Activated T-cell treated with anti-CD3 and anti-CD28 coated beads for 48 hours (primary cell): ENCODE measurements around the gene CCDC85C.

ENCODE experiments used
- DNase-seq: peaks from one replicate; pipeline ENCODE4 v3.0.0-alpha.2; 2020; ENCODE audit warnings: low read depth

CCDC85C gene

DNA sequence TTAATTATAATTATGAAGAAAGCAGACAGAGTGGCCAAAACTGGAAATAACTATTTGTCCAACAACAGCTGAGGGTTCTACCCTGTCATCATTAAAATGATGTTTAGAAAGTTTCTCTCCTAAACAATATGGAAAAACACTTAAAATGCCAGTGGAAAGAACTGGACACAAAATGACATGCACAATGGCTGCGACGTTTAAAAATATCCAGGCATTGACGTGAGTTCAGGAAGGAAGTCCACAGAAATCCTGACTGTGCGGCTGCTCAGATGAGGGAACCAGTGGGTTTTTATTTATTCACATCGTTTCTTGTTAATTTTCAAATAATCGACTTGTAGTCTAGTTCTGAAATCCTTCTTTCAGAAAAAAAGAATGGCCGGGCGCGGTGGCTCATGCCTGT lies 64.5 kb downstream of the CCDC85C start:
- no peak for DNase-seq

DNA sequence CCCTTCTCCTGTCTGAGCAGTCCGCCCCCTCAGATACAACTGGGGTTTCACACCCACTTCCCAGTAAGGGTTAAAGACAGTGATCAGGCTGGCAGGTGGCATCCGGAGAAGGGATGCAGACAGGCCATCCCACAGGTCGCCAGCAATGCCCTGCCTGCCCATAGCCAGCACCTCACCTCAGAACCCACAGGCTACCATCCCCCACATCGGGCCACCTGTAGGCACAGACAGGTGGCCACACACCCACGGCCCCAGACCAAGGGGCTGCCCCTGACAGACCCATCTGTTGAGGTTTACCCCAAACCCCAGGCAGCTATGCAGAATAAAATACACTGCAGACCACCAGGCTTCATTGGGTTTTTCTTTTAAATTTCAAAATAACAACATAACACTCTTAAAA lies 65.3 kb downstream of the CCDC85C start:
- DNase-seq, result no peak

DNA sequence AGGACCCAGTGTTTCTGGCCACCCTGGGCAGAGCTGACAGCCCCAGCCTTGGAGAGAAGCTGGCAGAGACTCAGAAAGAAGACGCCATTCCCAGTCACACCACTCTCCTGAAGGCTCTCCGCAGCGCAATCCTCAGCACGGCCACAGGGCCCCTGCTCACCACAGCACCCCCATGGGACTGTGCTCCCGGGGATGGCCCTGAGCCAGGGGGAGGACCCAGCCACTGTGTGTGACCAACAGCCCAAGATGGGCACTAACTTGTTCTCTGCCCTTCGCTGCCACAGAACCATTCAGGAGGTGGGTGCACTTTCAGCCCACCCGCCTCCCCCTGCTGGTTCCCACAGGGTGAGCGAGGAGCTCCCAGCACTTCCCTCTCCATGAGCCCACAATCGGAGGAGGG lies 65.7 kb downstream of the CCDC85C start:
- no peak for DNase-seq

DNA sequence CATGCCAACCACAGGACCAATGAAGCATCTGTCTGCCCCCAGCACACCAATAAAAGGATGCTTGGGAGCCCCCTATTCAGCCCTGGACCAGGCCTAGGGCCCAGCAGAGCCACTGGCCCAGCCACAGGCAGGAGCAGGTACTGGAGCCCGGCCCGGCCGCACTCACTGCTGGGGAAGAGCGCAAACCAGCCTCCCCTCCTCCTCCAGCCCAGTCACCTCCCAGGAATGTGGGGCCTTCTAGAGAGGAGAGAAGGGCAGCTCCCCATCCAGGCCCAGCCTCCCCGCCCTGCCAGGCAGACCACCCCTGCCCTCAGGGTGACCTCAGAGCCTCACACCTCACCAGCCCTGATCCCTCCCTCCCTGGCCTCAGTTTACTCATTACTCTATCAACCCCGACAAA lies 66.6 kb downstream of the CCDC85C start:
- no peak for DNase-seq

DNA sequence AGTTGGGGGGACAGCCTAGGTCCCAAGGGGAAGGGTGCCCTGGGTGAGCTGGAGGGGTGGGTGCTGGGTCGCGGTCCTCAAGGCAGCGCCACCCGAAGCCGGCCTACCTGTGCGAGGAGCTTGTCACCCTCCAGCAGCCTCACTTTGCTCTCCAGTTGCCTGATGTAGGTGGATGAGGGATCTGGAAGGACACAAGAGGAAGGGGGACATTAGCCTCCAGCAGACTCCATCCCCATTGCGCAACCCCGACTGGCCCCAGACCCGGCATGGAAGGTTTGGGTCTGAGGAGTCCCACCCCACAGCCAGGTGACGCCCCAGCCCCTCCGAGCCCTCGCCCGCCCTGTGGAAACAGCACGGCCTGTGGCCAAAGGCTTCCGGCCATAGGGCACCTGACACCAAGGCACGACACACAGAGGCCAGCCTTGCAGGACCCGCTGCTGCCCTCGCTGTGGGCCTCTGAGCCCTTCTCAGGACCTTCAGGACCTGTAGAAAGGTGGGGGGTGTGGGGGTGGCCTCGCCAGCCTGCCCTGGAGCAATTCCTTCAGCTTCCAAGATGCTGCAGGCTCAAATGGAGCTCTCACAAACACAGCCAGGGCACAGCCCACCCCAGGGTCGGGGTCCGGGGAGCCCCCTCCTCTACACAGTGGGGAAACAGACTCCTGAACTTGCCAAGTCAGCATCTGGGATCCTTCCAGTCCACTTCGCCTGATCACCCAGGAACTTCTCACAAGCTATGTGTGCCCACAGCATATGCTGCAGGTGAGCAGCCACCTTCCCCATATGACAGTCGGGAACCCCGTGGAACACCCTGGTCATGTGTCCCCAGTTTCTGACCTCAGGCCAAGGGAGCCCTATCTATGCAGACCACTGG lies 67.9 kb downstream of the CCDC85C start:
- DNase-seq, result no peak

DNA sequence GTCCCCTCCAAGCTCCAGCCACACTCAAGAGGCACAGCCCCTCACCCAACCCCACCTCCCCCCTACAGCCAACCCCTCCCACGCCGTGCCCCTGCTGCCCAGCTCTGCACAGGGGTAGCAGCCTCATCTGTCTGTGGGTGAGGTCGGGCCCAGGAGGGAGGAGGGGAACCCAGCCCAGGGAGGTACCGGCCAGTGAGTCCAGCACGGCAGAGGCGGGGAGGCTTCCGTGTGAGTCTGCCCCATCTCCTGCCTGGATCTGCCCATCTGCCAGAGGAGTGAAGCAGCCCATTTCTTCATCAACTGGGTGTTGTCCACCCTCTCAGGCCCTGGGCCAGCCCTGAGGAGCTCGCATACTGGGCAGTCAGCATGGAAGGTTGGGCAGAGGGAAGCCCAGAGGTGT lies 68.6 kb downstream of the CCDC85C start:
- no peak for DNase-seq

DNA sequence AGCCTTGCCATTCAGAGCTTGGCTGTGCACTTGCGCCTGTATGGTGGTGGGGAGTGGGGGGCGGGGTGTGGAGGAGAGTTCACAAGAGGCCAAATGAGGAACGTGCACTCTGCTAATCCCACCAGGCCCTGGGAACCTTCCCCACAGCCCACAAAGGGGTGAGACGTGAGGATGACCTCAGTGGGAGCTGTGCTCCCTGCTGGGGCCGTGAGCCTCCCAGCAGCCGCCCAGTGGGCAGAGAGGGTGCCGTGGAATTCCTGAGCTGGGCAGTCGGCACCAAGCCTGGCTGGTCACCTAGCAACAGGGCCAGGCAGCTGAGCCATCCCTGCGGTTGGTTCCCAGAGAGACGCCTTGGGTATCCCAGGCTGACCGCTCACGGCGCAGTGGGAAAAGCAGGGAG lies 69.1 kb downstream of the CCDC85C start:
- no peak for DNase-seq

DNA sequence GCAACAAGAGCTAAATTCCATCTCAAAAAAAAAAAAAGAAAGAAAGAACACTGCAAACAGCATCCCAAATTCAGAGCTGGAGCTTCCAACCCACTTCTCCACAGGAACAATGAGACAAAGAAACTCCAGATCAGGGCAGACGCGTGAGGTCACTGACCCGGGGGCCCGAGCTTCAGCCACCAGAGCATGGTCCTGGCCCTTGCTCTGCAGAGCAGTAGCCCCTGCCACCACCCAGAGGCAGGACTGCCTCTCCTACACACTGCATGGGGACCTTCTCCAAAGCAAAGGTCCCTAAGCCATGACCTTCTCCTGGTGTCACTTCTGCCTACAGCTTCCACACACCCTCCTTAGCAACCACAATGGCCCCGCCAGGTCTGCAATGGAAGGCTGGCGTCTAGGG lies 69.7 kb downstream of the CCDC85C start:
- DNase-seq, result no peak

DNA sequence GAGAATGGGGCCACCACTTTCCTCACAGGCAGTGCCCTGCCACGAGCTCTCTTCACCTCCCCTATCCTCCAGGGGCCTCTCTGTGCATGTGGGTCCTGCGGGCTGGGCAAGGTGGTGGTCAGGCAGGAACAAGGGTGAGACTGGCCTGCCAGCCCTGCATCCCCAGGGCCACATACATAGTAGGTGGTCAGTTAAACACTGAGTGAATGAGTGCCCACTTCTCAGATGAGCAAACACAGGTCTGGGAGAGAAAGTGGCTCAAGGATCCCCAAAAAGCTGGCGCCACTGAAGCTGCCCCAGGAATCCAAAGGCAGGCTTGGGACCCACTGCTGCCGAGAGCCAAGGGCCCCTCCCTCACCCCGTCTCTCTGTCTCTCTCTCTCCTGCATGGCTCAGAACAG lies 71.7 kb downstream of the CCDC85C start:
- no peak for DNase-seq

DNA sequence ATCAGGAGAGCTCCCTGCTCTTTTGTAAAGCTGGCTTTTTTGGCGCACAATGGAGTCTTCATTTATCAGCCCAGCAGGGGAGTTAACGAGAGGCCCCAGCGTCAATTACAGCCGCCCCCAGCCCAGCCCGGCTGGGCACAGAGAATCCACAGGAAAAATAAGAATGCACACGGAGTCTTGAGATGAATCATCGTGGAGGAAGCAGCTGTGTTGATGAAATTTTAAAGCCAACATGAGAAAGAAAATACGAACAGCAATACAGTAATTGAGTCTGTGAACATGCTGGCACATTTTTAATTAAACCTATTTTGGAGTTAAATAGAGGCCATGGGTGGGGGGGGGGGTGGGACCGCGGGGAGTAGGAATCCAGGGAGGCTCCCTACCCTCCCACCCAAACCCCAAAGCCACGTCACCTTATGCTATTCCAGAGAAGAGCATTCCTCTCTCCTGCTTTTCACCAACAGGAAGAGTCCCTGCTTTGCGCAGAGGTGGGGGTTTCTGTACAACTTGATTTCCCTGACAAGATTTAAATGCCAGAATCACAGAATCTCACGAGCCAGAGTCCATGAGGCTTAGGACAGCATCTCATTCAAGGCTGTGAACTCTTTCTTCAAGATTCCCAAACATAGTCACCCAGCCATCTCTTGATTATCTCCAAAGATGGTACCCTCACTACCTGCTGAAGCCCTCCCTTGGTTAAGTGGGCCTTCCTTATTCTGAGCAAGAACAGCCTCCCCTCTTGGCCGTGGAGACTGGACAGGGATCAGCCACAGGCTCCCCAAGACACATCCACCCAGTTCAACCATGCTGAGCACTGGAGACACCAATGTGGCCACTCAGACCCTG lies 72.5 kb downstream of the CCDC85C start:
- DNase-seq, result no peak

DNA sequence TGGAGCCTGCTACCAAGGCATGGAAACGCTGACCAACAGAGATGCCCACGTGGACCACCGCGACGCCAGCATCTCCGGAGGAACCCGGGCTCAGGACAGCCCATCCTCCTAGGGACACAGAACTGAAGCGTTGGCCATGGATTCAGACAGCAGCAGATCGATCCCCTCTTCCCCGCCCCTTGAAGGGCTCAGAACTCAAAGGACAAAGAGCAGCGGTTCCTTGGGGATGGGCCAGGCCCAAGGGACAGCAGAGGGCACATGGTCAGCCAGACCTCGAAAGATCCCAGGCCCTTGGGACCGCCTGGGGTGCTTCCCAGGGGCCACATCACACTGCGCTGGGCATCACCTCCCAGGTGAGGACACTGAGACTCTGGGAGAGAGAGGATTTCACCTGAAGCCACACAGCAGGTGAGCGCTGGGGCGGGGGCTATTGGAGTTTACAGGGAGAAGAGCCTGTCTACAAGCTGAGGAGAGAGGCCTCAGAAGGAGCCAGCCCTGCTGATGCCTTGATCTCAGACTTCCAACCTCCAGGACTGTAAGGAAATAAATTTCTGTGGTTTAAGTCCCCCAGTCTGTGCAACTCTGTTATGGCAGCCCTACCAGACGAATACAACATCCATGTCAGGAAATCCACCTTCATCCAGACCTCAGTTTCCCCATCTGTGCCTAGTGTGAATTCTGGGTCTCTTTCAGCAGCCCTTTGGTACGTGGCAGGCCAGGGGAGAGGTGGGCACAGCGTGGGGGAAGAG lies 73.4 kb downstream of the CCDC85C start:
- DNase-seq, result no peak

DNA sequence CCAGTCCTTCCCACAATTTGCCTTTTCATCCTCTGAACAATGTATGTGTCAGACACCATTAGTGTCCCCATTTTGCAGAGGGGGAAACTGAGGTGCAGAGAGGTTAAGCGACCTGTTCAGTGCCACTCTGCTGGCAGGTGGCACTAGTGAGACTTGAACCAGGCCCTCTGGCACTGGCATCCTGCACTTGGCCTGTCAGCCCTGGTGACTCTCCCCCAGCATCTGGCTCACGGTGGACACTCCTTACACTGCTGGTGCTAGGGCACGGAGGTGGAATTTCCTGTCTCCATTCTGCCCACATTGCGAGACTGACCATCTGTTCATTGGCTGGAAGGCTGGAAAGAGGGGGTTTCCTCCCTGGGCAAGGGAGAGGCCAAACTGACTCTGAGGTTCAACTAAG lies 74.1 kb downstream of the CCDC85C start:
- no peak for DNase-seq

DNA sequence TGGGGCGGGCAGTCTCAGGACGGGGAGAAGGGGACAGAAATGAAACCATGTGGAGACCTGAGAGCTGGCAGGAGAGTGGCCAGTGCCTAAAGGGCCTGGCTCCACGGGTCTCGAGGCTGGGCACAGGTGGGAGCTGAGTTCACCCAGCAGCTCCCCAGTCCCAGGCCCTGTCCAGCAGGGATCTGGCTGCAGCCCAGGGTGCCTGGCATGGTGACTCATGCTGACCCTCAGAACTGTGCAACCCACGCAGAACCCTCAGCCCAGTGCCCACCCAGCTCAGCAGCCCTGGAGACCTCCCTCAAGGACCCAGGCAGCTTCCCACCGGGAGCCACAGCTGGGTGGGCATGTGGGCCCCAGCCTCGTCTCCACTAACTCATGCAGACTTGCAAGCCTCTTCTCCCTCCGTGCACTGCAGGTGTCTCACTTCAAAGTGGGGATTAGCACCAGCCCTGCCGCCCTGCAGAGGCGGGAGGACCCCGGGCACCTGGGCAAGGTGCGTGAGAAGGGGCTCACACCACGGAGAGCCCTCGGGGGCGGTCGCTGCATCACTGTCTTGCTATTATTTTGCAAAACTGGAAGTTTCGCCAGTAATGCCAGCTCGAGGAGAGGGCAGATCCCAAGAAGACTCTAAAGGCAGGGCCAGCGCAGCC lies 76.5 kb downstream of the CCDC85C start:
- no peak for DNase-seq

DNA sequence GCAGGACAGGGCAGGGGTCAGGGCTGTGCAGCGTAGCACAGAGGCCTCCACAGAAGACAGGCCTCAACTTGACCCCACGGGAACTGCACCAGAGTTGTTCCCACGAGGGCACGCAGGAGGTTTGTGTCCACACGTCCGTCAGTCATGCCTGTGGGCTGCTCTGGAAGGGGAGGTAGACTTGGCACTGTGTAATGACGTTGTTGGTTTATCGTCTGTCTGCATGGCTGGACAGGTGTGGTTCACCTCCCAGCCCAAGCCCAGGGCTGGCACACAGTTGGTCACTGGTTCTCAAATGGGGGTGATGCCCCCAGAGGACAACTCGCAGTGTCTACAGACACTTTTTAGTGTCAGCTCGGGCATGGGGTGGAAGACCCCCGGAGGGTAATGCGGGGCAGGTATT lies 77.0 kb downstream of the CCDC85C start:
- DNase-seq, result no peak

DNA sequence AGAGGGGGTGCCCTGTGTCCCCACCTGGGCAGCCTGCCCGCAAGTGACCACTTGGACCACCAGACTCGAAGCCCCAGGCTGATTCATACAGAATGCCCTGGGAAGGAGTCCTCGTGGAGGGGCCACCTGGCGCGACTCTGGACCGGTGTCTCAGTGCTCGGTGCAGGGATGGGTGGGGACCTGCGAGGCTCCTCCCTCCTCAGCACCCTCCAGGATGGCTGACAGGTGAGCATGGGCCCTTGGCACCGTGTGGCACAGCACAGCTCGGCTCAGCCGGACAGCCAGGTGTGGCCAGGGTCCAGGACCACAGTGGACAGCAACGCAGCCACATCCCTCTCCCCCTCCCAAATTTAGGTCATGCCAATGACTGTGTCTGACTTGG lies 78.3 kb downstream of the CCDC85C start:
- DNase-seq, result no peak

DNA sequence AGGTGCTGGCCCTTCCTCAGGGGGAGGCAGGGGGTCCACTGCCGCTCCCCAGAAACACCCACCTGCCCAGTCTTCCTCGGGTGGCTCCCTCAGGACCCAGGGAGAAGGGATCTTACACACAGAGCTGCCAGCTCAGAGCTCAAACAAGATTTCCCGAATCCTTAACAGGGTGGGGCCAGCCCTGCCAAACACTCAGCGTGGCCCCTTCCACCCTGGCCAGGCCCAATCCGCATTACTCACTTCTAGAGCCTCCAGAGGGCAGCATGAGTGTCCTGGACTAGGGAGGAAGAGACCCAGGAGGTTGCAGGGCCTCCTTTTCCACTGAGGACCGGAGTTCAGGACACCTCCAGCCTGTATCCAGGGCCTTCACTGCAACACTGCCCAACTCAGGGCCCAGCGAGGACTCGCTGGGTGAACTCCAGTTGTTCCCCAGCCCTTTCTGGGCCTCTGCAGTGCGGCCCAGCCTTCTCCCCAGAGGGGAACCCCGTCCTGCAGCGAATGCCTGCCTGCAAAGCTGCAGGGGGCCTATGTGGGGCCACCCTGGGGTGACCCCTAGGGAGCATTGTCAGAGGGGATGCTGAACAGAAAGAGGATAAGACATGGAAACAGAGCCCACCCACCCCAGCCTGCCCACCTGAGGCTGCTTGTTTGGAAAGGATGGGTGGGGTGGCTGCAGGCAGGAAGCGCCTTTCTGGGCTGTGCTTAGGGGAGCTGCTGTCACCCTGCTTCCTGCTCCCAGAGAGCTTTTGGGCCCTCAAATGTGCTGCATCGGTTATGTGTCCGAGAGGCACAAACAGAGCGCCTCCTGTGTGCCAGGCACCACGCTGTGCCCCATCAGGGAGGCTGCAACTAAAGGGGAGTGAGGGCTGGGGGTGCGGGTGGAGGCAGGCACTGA lies 79.0 kb downstream of the CCDC85C start:
- DNase-seq, result no peak

DNA sequence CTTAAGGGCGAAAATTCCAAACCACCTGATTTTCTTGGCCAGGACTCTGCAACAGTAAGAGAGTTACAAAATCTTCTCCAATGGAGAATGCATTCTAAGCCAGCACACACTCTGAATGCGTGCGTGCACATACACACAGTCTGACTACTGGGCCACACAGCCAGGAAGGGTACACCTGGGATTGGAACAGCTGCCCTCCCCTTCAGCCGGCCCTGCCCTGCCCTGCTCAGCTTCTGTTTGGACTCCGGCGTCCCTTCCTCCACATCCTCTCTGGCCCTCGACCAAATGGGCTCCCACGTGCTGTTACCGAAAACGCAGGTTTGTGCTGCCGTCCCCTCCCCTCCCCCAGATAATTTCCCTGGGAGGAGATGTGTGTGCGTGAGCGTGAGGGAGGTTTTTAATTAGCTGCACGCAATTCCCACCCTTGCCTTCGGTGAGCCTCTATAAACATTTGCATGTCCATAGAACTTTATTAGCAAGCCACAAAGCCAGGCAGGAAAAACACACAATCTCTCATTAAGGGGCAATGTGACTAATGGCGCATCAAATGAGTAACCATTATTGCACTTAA lies 79.8 kb downstream of the CCDC85C start:
- no peak for DNase-seq

DNA sequence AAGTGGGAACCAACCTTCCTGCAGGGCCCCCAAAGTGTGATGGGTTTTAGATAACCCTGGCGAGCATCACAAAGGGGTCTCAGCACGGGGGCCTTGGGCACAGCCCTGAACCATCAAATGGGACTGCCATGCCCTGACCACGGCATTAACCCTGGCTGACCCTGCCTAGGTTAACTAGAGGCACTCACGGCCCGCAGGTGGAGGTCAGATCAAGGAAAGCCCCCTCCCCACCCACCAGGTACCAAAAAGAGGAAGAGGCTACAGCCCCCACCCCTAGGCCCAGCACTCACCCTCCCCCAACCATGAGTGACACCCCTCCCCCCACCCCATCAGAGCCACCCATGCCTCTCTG lies 80.3 kb downstream of the CCDC85C start:
- no peak for DNase-seq

DNA sequence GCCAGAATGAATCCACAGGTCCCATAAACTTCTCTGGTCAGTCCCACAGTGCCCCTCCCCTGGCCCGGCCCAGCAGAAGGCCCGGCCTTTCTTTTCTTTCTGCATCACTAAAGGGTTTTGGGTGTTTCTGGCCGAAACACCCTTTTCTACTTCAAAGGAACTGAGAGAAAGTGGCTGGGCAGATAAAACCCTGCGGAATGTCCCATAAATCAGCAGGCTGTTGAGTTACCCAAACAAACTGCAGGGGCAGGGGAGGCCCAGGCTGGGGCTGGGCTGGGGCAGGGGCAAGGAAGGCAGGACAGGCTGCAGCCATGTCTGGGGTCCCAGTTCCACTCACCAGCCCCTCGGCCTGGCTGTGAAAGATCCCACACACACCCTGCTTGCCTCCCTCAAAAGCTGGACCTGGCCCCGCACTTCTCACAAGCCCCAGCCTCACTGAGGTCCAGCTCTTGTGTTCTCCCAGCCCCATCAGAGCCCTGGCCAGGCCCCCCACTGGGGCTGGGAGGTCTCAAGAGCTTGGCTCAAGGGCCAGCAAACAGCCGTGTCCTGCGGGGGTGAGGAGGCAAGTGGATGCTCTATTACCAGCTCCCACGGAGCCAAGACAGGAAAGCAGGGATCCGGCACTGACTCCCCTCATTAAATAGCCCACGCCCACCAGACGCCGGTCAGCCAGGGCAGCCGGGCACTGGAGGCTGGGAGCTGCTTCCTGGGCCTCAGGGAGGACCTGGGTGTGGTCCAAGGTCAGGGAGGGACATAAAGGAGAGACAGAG lies 80.9 kb downstream of the CCDC85C start:
- no peak for DNase-seq

DNA sequence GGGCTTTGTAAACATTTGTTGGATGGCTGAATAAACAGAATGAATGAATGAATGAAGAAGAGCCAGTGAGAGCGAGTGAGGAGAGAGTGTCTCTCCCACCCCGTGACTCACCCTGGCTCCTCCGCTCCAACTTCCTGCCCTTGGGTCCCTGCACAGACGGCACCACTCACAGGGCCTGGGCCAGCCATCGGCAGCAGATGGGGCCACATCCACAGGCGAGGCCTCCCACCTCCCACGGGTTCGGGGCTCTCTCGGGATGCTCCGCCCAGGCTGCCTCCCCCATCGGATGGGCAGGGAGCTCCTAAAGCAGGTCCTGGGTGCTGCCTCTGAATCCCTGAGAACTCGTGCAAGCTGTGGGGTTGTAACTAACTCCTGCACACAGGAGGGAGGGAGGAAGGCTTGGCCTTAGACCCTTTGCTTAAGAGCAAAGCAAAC lies 81.5 kb downstream of the CCDC85C start:
- no peak for DNase-seq
